Gastroesophageal sphincter (tissue), 4 donors: ENCODE results near the gene STAC3. TPM values are rescaled to one million over a fixed set of nuclear protein-coding genes. Genes with fewer than 3 reads are reported as not detected.

Experiments
- ATAC-seq: fragments of 150-250 bp; one replicate; pipeline ENCODE4 v1.9.1; 2016; ENCODE audit warnings: mild to moderate bottlenecking, moderate library complexity
- H3K27ac ChIP-seq, 4 donors: fragments of 200-600 bp; sonication (generic) in 3 of 4; 1 replicate in 3 of 4; 2 replicates in 1 of 4; pipeline ENCODE4 v1.5.1; 2016 to 2019
- H3K27me3 ChIP-seq: fragments of 200-600 bp; sonication (generic); one replicate; pipeline ENCODE4 v1.5.1; 2019
- H3K36me3 ChIP-seq, 2 donors: fragments of 200-600 bp; sonication (generic); one replicate each; pipeline ENCODE4 v1.5.1; 2019; ENCODE audit warnings: control low read depth in 1 of 2
- H3K4me1 ChIP-seq, 3 donors: fragments of 200-600 bp; sonication (generic); 1 replicate in 2 of 3; 2 replicates in 1 of 3; pipeline ENCODE4 v1.5.1; 2016 to 2019; ENCODE audit warnings: control low read depth in 2 of 3
- H3K4me3 ChIP-seq, 2 donors: fragments of 200-600 bp; sonication (generic); one replicate each; pipeline ENCODE4 v1.5.1; 2019; ENCODE audit warnings: mild to moderate bottlenecking in 1 of 2, moderate library complexity in 1 of 2
- H3K9me3 ChIP-seq, 3 donors: fragments of 200-600 bp; sonication (generic); one replicate each; pipeline ENCODE4 v1.5.1; 2017 to 2019; ENCODE audit warnings: control low read depth in 2 of 3
- CTCF ChIP-seq, 4 experiments: fragments of 200-600 bp in 2 of 4; fragments of 450-650 bp in 2 of 4; sonication (generic) in 1 of 4; IDR thresholded peaks; one replicate each; pipeline ENCODE4 v1.5.1; 2017 to 2019; ENCODE audit warnings: antibody characterized with exemption in 4 of 4, mild to moderate bottlenecking in 2 of 4, moderate library complexity in 2 of 4
- EP300 ChIP-seq: sonication (generic); formaldehyde crosslinking; IDR thresholded peaks from one replicate; pipeline ENCODE4 v1.6.1; 2017; ENCODE audit warnings: antibody characterized with exemption, mild to moderate bottlenecking
- POLR2A ChIP-seq, 2 donors: fragments of 450-650 bp; IDR thresholded peaks; one replicate each; pipeline ENCODE4 v1.6.1; 2017; ENCODE audit warnings: antibody characterized with exemption in 2 of 2, mild to moderate bottlenecking in 2 of 2, moderate library complexity in 1 of 2
- POLR2AphosphoS5 ChIP-seq: sonication (generic); formaldehyde crosslinking; IDR thresholded peaks from one replicate; pipeline ENCODE4 v1.6.1; 2017; ENCODE audit warnings: antibody characterized with exemption
- WGBS, 2 donors: methylation state at CpG; one replicate each; pipeline ENCODE4 v1.1.5; 2018; ENCODE audit warnings: low coverage in 1 of 2; 5-methylcytosine and 5-hydroxymethylcytosine counted together
- total RNA-seq, 4 donors: library from RNA; depleted of rRNA; stranded (reverse); fragments of >200 nt; gene quantifications; one replicate each; pipeline ENCODE4 v1.1.0, GENCODE V29; 2016

The STAC3 gene
- total RNA-seq, 4 donors from 2014 or later = 0.32 to 0.94 (median 0.35) TPM; not detected in 1

- H3K27me3 ChIP-seq = no peaks in the 10 kb centered on the region
- H3K4me1 ChIP-seq = no peaks in the 10 kb centered on the region
- H3K9me3 ChIP-seq = no peaks in the 10 kb centered on the region
- peaks cover 0 to 93% of the 10 kb centered on the region in 2 donors for H3K36me3 ChIP-seq
- TF ChIP-seq POLR2A (IDR thresholded peaks at IDR 0.05) (no peak), EP300 (no peak), POLR2AphosphoS5 (no peak), CTCF (IDR thresholded peaks at IDR 0.05) (no peak)
- 83% methylated on average over 1 of the region's 1 CpG; no CpG with 5 or more reads in 1 of the 2 donors for WGBS, 2 donors
- H3K27ac ChIP-seq = no peak overlapping the region
- H3K4me3 ChIP-seq = no peak overlapping the region
- no peak for ATAC-seq
These were observed 20.0 kb upstream of the STAC3 start for GRCh38 chr12:57270966-57271470.

DNA sequence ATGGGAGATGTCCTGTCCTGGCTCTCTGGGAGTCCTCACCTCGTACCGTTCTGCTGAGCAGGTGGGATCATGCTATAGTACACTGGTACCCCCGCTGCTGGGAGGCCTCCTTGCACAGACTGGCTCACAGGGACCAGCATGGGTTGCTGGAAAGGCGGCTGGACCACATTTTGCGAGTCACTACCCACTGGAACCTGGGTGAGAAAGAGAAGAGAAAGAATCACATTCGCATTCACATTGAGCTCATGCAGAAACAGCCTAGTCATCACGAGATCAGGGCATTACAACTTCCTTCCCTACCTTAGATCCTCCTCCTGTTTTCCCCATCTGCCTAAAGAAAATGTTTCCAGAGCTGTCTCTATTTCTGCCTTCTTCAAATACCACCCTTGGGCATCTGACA is 17.3 kb upstream of the STAC3 start:
- TF ChIP-seq POLR2A (IDR thresholded peaks at IDR 0.05) (no peak), POLR2AphosphoS5 (no peak), EP300 (no peak), CTCF (IDR thresholded peaks at IDR 0.05) (no peak)
- ATAC-seq = no peak
- H3K27ac ChIP-seq = no peak overlapping the region
- peaks cover 0 to 92% of the 10 kb centered on the region in 2 donors for H3K36me3 ChIP-seq
- H3K9me3 ChIP-seq = no peaks in the 10 kb centered on the region
- H3K4me3 ChIP-seq = no peak overlapping the region
- WGBS, 2 donors = 63 to 82% methylated on average over 2 to 7 of the region's 7 CpGs
- no peaks in the 10 kb centered on the region for H3K27me3 ChIP-seq
- H3K4me1 ChIP-seq = peaks cover 0 to 9% (median 0%) of the 10 kb centered on the region in 3 donors

- Histone ChIP-seq H3K9me3 (no peaks in the 10 kb centered on the region), H3K27me3 (no peaks in the 10 kb centered on the region), H3K36me3 (peaks cover 0 to 91% of the 10 kb centered on the region in 2 donors), H3K4me1 (peaks cover 0 to 9% (median 0%) of the 10 kb centered on the region in 3 donors), H3K27ac (no peak overlapping the region), H3K4me3 (no peak overlapping the region)
- TF ChIP-seq EP300 = no peak
- no peak for TF ChIP-seq POLR2AphosphoS5
- no peak for TF ChIP-seq CTCF (IDR thresholded peaks at IDR 0.05)
- no peak for TF ChIP-seq POLR2A (IDR thresholded peaks at IDR 0.05)
- ATAC-seq = no peak
These were observed 15.7 kb upstream of the STAC3 start for GRCh38 chr12:57266681-57267080.

- TF ChIP-seq EP300 (no peak), CTCF (IDR thresholded peaks at IDR 0.05) (no peak), POLR2AphosphoS5 (no peak), POLR2A (IDR thresholded peaks at IDR 0.05) (no peak)
- Histone ChIP-seq H3K9me3 (no peaks in the 10 kb centered on the region), H3K4me3 (no peak overlapping the region), H3K27ac (no peak overlapping the region), H3K4me1 (peaks cover 0 to 9% (median 0%) of the 10 kb centered on the region in 3 donors), H3K36me3 (peaks cover 0 to 91% of the 10 kb centered on the region in 2 donors), H3K27me3 (no peaks in the 10 kb centered on the region)
- WGBS, 2 donors = 88 to 96% methylated on average over 1 to 2 of the region's 2 CpGs
- no peak for ATAC-seq
These were observed 12.1 kb upstream of the STAC3 start for GRCh38 chr12:57263096-57263495.

- peaks cover 0 to 91% of the 10 kb centered on the region in 2 donors for H3K36me3 ChIP-seq
- H3K4me3 ChIP-seq = no peak overlapping the region
- H3K9me3 ChIP-seq = no peaks in the 10 kb centered on the region
- 88 to 95% methylated on average over 2 to 3 of the region's 3 CpGs for WGBS, 2 donors
- TF ChIP-seq EP300 (no peak), CTCF (IDR thresholded peaks at IDR 0.05) (no peak), POLR2A (IDR thresholded peaks at IDR 0.05) (no peak), POLR2AphosphoS5 (no peak)
- ATAC-seq = no peak
- H3K4me1 ChIP-seq = peaks cover 0 to 9% (median 0%) of the 10 kb centered on the region in 3 donors
- no peak overlapping the region for H3K27ac ChIP-seq
- no peaks in the 10 kb centered on the region for H3K27me3 ChIP-seq
These were observed 11.3 kb upstream of the STAC3 start for GRCh38 chr12:57262126-57262822.
